ENCODE data around the gene CBLB. TPM values are rescaled to one million over a fixed set of nuclear protein-coding genes. Genes with fewer than 3 reads are reported as not detected.

The CBLB gene
- total RNA-seq, 1 donor from 2014 or later: 57.0 TPM

DNA sequence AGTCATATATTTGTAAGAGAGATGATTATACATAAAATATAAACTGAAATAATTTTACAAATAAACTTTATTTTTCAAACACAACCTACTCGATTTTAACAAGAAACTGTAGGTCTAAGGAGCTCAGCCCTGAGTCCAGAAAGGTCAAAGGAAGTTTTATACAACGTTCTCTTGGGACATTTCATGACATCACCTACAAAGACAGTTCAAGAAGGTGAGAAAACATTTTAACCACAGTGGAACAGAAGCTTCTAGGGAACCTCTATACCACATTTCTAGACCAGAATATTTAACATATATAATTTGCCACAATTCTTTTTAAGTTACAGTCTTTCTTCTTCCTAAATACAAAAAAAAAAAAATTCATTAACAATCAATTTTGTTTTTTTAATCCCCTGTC lies 40.1 kb downstream of the CBLB start:
- DNase-seq (ENCODE audit: extremely low spot score, unreplicated experiment): no peak
- TF ChIP-seq, protein P1, sequence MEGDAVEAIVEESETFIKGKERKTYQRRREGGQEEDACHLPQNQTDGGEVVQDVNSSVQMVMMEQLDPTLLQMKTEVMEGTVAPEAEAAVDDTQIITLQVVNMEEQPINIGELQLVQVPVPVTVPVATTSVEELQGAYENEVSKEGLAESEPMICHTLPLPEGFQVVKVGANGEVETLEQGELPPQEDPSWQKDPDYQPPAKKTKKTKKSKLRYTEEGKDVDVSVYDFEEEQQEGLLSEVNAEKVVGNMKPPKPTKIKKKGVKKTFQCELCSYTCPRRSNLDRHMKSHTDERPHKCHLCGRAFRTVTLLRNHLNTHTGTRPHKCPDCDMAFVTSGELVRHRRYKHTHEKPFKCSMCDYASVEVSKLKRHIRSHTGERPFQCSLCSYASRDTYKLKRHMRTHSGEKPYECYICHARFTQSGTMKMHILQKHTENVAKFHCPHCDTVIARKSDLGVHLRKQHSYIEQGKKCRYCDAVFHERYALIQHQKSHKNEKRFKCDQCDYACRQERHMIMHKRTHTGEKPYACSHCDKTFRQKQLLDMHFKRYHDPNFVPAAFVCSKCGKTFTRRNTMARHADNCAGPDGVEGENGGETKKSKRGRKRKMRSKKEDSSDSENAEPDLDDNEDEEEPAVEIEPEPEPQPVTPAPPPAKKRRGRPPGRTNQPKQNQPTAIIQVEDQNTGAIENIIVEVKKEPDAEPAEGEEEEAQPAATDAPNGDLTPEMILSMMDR (conservative IDR thresholded peaks at IDR 0.05): no peak
- no peak overlapping the region for H3K27ac Mint-ChIP-seq
- H3K9me3 Mint-ChIP-seq: no peaks in the 10 kb centered on the region
- no peak overlapping the region for H3K4me3 Mint-ChIP-seq
- no peaks in the 10 kb centered on the region for H3K27me3 Mint-ChIP-seq
- peaks cover 46% of the 10 kb centered on the region for H3K36me3 Mint-ChIP-seq
- peaks cover 18% of the 10 kb centered on the region for H3K4me1 Mint-ChIP-seq (ENCODE audit: unreplicated experiment)

DNA sequence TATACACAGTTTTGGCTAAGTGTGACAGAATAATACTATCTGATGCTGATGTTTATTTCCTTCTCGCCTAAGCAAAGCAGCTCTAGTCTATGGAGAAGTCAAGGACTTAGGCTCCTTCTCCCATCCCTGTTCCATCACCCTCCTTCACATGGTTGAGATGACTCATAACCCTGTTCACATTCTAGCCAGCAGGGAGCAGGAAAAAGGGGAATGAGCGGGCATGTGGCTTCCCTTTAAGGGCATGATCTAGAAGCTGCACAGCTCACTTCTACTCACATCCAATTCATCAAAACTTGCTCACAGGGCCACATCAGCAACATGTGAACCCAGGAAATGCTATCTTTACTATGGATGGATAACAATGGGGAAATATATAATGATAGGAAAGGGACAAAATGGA lies 40.9 kb downstream of the CBLB start:
- no peaks in the 10 kb centered on the region for H3K9me3 Mint-ChIP-seq
- no peaks in the 10 kb centered on the region for H3K27me3 Mint-ChIP-seq
- peak overlapping the region; percentile 18 for H3K27ac Mint-ChIP-seq
- TF ChIP-seq, protein P1 (conservative IDR thresholded peaks at IDR 0.05): peak; percentile 23
- peaks cover 49% of the 10 kb centered on the region for H3K36me3 Mint-ChIP-seq
- DNase-seq (ENCODE audit: extremely low spot score, unreplicated experiment): no peak
- H3K4me1 Mint-ChIP-seq (ENCODE audit: unreplicated experiment): peaks cover 24% of the 10 kb centered on the region
- no peak overlapping the region for H3K4me3 Mint-ChIP-seq

DNA sequence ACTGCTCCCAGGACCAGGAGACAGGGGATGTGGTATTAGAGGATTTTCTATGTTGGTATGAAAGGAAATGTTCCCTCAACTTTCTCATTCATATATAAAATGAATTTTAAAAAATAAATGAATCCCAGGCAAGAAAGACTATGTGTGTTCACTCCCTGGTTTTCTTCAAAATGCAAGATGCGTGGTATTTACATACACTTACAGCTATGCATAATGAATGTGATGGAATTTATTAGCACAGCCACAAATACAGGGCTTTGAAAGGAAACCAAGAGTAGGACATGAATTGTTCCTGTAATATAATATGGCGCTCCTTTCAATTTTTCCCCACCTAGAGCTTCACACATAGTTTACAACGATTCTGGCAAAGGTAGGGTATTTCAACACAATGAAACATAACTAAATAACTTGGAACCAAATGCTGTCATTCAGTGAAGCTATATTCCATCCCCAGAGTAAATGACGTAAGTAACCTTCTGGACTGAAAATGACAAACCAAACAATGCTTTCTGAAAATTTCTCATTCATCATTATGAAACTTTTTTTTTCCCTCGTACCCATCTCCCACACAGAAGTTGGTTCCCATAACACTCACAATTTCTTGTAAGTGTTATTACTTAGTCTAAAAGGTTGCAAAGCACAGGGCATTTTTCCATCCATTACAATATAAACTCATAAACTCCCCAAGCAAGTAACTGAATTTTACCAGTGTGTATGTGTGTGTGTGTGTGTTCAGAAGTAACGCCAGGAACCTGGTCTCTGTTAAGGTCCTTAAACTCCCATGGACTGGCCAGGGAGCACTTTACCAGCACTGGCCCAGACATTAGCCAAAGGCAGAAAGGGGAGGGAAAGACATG lies 41.8 kb downstream of the CBLB start:
- TF ChIP-seq, protein P1 (conservative IDR thresholded peaks at IDR 0.05): no peak
- H3K4me3 Mint-ChIP-seq: no peak overlapping the region
- no peak for DNase-seq (ENCODE audit: extremely low spot score, unreplicated experiment)
- no peaks in the 10 kb centered on the region for H3K27me3 Mint-ChIP-seq
- peaks cover 24% of the 10 kb centered on the region for H3K4me1 Mint-ChIP-seq (ENCODE audit: unreplicated experiment)
- no peaks in the 10 kb centered on the region for H3K9me3 Mint-ChIP-seq
- H3K36me3 Mint-ChIP-seq: peaks cover 51% of the 10 kb centered on the region
- no peak overlapping the region for H3K27ac Mint-ChIP-seq

DNA sequence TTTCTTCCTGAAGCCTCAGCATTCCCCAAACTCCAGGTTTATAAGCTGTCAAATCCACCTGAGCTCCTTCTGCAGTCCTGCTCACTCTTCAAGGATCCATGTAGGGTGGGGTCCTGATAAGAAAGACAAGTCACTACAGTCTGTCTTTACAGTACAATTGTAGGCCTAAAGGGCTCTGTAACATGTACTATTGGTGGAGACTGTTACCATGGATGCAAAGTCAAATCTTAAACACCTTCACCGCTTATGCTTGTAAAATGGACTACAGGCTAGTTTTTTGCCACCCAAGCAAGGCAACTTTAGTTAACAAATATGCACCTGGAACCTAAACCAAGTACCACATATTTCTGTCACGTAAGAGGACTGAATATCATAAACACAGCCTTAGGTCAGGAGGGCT lies 44.7 kb downstream of the CBLB start:
- Mint-ChIP-seq H3K9me3 (no peaks in the 10 kb centered on the region), H3K27ac (no peak overlapping the region), H3K4me3 (no peak overlapping the region), H3K4me1 (ENCODE audit: unreplicated experiment) (peaks cover 26% of the 10 kb centered on the region), H3K36me3 (peaks cover 53% of the 10 kb centered on the region), H3K27me3 (no peaks in the 10 kb centered on the region)
- TF ChIP-seq, protein P1 (conservative IDR thresholded peaks at IDR 0.05): no peak
- DNase-seq (ENCODE audit: extremely low spot score, unreplicated experiment): no peak

DNA sequence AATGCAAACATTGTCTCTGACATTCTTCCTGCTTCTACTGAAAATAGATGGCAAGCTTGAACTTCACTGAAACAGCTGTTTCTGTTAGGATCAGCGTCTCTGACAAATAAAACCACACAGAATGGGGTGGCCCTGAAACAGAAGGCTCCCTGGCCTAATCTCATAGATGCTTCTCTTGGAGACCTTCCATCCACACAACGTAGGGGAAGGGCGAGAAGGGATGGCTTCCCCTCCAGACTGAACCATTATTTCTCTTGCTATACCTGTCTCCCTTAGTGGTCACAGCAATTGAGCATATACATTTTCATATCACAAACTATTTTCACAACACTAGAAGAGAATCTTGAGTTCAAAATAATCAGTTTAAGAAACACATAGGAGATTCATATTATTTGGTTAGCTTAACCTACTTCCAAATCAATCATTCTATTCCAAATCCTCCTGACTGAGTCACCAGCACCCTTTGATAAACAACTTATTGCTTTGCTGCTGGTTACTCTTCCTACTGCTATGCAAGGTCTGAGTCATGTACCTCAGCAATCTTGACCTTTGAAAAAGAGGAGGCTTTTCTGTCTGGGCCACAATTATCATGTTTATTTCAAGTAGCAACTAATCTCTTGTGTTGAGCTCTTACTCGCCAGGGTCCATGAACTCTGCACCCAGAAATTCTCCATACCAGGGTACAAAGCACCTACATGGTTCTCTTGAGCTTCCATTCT lies 45.5 kb downstream of the CBLB start:
- TF ChIP-seq, protein P1 (conservative IDR thresholded peaks at IDR 0.05): no peak
- H3K27ac Mint-ChIP-seq: peak overlapping the region; percentile 19
- no peak overlapping the region for H3K4me3 Mint-ChIP-seq
- H3K36me3 Mint-ChIP-seq: peaks cover 50% of the 10 kb centered on the region
- H3K4me1 Mint-ChIP-seq (ENCODE audit: unreplicated experiment): peaks cover 23% of the 10 kb centered on the region
- H3K27me3 Mint-ChIP-seq: no peaks in the 10 kb centered on the region
- H3K9me3 Mint-ChIP-seq: no peaks in the 10 kb centered on the region
- no peak for DNase-seq (ENCODE audit: extremely low spot score, unreplicated experiment)
